Measurements from ENCODE around the gene MBNL3. TPM values are rescaled to one million over a fixed set of nuclear protein-coding genes. Genes with fewer than 3 reads are reported as not detected.

Gene MBNL3
- total RNA-seq, 2 experiments from 2014 or later: 30.0 TPM

GRCh38 chrX:132493095-132493494, 4.3 kb upstream of the MBNL3 start:
- H3K4me1 Mint-ChIP-seq (ENCODE audit: low read depth): peaks cover 18% of the 10 kb centered on the region
- ATAC-seq (no peak), DNase-seq (no peak)
- no peak overlapping the region for H3K27ac Mint-ChIP-seq
- no peaks in the 10 kb centered on the region for H3K27me3 Mint-ChIP-seq (ENCODE audit: low read depth)
- H3K36me3 Mint-ChIP-seq (ENCODE audit: low read depth): peaks cover 2% of the 10 kb centered on the region
- H3K4me3 Mint-ChIP-seq: no peak overlapping the region
- POLR2A ChIA-PET: no interaction called here
- CTCF ChIA-PET: no interaction called here
- H3K9me3 Mint-ChIP-seq (ENCODE audit: insufficient read depth): no peaks in the 10 kb centered on the region

DNA sequence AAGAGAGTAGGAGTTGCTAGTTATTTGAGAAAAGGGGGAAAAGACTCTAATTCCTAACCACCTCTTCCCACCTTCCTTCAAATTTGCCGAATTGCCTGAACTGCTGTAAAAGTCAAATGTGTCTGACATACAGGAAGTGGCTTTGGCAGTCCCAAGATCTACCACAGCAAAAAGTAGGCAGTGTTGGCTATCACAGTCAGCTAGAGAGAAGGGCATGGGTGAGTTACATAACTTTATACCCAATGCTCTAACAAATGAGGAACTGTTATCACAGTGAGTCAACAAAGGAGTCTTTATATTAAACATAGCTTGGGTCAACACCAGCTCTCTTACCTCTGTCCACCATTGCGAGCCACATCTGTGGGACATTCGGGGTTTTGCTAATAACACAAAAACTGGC, 2.4 kb upstream of the MBNL3 start:
- DNase-seq: peak; percentile 36
- CTCF ChIA-PET: interaction anchor here (0.6 to 2.2 kb wide), 4 partner anchors 11 to 198 kb away, joined by 3 to 14 read pairs (median 8); no protein-coding TSS in a partner anchor
- H3K27me3 Mint-ChIP-seq (ENCODE audit: low read depth): no peaks in the 10 kb centered on the region
- peak overlapping the region; percentile 18 for H3K27ac Mint-ChIP-seq
- peak overlapping the region; percentile 90 for H3K4me3 Mint-ChIP-seq
- peaks cover 32% of the 10 kb centered on the region for H3K4me1 Mint-ChIP-seq (ENCODE audit: low read depth)
- POLR2A ChIA-PET: interaction anchor here (1.6 kb wide), 1 partner anchor 10 kb away, joined by 8 read pairs; no protein-coding TSS in a partner anchor
- no peaks in the 10 kb centered on the region for H3K9me3 Mint-ChIP-seq (ENCODE audit: insufficient read depth)
- peaks cover 2% of the 10 kb centered on the region for H3K36me3 Mint-ChIP-seq (ENCODE audit: low read depth)
- ATAC-seq: no peak

DNA sequence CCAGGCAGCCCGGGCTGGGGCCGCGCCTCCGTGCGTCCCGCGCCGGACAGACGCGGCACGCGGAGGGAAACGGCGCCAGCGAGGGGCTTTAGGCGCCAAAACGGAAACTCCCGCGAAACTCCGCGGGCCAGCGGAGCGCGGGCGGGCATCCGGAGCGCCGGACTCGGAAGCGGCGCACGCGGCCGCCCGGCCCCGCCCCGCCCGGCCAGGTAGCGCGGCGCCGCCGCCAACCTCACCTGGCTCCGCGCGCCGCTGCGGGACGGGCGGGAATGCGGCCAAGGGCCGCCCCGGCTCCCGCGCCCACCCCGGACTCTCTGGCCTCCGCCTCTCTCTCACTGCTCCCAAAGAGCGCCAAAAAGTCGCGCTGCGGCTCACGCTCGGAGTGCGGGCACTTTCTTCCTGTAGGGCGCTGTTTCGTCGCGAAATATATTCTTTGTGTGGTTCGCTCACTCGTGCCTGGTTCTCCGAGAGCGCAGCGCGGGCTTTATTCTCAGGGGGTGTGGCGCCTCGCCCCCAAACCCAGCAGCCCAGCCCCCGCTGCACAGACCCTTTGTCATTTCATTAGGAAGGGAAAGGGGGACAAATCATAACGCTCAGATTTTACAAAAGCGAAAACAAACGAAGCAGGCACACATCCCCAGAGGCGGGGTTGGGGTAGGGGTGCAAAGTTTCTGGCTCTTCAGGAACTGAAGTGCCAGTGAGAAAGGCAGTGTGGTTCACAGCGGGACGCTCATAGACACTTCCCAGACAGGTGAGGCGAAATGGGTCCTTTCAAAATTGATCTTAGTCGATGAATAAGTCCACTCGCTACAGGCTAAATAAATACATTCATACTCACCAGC, 961 bp upstream of the MBNL3 start:
- ATAC-seq (peak; percentile 51), DNase-seq (peak; percentile 61)
- no peaks in the 10 kb centered on the region for H3K27me3 Mint-ChIP-seq (ENCODE audit: low read depth)
- ChIA-PET POLR2A (interaction anchor here (0.6 to 2.0 kb wide), 3 partner anchors 8 to 13 kb away, joined by 3 to 11 read pairs (median 8); no protein-coding TSS in a partner anchor), CTCF (interaction anchor here (2.0 to 2.2 kb wide), 2 partner anchors 9 to 124 kb away, joined by 13 to 14 read pairs; no protein-coding TSS in a partner anchor)
- peaks cover 4% of the 10 kb centered on the region for H3K36me3 Mint-ChIP-seq (ENCODE audit: low read depth)
- peak overlapping the region; percentile 97 for H3K27ac Mint-ChIP-seq
- peaks cover 43% of the 10 kb centered on the region for H3K4me1 Mint-ChIP-seq (ENCODE audit: low read depth)
- no peaks in the 10 kb centered on the region for H3K9me3 Mint-ChIP-seq (ENCODE audit: insufficient read depth)
- H3K4me3 Mint-ChIP-seq: peak overlapping the region; percentile 96

DNA sequence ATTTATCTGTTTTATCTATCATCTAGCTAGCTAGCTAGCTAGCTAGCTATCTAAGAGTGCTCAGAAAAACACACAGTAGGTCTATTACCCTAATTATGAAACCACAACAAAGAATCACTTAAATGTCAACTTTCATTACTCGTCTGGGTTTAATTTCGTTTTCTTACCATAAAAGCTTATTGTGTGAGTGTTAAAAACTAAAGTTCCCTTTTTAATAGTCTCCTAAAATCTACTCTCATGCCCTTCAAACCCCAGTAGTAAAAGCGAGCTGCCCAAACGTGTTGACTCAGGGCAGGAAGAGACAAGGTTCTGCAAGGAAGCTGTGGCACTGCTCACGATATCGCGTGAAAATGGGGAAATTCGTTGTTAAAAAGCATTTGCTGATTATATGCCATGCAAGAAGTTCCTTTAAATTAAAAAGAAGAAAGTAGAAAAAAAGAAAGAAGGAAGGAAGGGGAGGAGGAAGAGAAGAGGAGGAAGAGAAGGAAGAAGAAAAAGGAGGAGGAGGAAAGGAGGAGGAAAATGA, 595 bp downstream of the MBNL3 start:
- H3K4me3 Mint-ChIP-seq: peak overlapping the region; percentile 96
- H3K27ac Mint-ChIP-seq: peak overlapping the region; percentile 97
- CTCF ChIA-PET: interaction anchor here (1.0 kb wide), 1 partner anchor 195 kb away, joined by 3 read pairs; no protein-coding TSS in a partner anchor
- no peaks in the 10 kb centered on the region for H3K9me3 Mint-ChIP-seq (ENCODE audit: insufficient read depth)
- DNase-seq (peak; percentile 36), ATAC-seq (peak; percentile 37)
- H3K27me3 Mint-ChIP-seq (ENCODE audit: low read depth): no peaks in the 10 kb centered on the region
- POLR2A ChIA-PET: interaction anchor here (1.0 to 2.0 kb wide), 2 partner anchors 8 to 269 kb away, joined by 3 to 11 read pairs; partner anchors contain the start of gene RAP2C
- H3K36me3 Mint-ChIP-seq (ENCODE audit: low read depth): peaks cover 4% of the 10 kb centered on the region
- H3K4me1 Mint-ChIP-seq (ENCODE audit: low read depth): peaks cover 54% of the 10 kb centered on the region

DNA sequence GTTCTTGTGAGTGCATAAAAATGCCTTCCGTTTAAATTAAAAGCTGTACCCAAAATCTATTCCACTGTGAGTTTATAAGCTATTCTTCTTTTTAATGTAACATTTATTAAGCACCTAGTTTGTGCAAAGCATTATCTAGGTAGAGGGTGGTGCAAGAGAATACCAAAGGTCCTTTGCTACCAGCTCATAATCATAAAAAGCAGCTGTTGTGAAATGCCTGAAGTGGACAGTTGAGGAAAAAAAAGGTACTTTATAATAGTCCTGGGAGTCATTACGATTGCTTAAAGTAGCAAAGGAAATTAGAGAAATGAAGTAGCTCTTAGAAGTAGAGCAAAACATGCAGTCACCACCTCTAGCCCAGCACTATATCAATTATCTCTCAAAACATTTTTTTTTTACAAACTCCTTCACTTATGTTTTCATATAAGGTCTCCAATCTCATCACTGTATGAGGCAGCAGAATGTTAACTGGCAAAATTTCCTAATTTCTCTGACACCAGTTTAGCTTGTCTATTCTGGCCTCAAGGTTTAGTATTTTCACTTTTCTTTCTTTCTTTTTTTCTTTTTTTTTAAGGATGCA, 2.1 kb downstream of the MBNL3 start:
- ChIA-PET POLR2A (interaction anchor here (0.7 kb wide), 1 partner anchor 164 kb away, joined by 6 read pairs; no protein-coding TSS in a partner anchor), CTCF (interaction anchor here (1.0 to 2.1 kb wide), 3 partner anchors 10 to 298 kb away, joined by 3 to 6 read pairs (median 3); no protein-coding TSS in a partner anchor)
- H3K27ac Mint-ChIP-seq: peak overlapping the region; percentile 43
- peaks cover 4% of the 10 kb centered on the region for H3K36me3 Mint-ChIP-seq (ENCODE audit: low read depth)
- ATAC-seq (no peak), DNase-seq (no peak)
- no peaks in the 10 kb centered on the region for H3K9me3 Mint-ChIP-seq (ENCODE audit: insufficient read depth)
- peaks cover 60% of the 10 kb centered on the region for H3K4me1 Mint-ChIP-seq (ENCODE audit: low read depth)
- H3K27me3 Mint-ChIP-seq (ENCODE audit: low read depth): no peaks in the 10 kb centered on the region
- peak overlapping the region; percentile 96 for H3K4me3 Mint-ChIP-seq

DNA sequence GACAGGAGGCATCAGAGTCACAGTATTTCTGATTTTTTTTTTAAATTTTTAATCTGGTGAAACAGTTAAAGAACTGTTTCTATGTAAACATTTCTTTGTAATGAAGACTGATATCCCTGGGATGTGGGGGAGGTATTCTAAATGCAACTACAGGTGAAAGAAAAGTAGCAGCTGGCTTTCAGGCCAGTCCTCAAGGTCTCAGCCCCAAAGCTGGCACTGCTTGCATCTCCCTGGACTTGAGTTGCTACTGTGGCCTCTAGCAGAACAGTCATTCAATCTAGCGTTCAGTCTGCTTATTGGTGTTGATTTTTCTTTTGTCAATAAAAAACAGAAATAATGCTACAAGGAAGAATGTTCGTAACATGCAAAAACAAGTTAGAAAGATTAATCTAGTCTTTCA, 4.9 kb downstream of the MBNL3 start:
- Mint-ChIP-seq H3K27me3 (ENCODE audit: low read depth) (no peaks in the 10 kb centered on the region), H3K4me3 (no peak overlapping the region), H3K27ac (no peak overlapping the region), H3K4me1 (ENCODE audit: low read depth) (peaks cover 63% of the 10 kb centered on the region), H3K36me3 (ENCODE audit: low read depth) (peaks cover 4% of the 10 kb centered on the region), H3K9me3 (ENCODE audit: insufficient read depth) (no peaks in the 10 kb centered on the region)
- DNase-seq (no peak), ATAC-seq (no peak)
- ChIA-PET CTCF (interaction anchor here (1.0 kb wide), 1 partner anchor 392 kb away, joined by 4 read pairs; no protein-coding TSS in a partner anchor), POLR2A (interaction anchor here (0.7 kb wide), 1 partner anchor 653 kb away, joined by 3 read pairs; no protein-coding TSS in a partner anchor)

DNA sequence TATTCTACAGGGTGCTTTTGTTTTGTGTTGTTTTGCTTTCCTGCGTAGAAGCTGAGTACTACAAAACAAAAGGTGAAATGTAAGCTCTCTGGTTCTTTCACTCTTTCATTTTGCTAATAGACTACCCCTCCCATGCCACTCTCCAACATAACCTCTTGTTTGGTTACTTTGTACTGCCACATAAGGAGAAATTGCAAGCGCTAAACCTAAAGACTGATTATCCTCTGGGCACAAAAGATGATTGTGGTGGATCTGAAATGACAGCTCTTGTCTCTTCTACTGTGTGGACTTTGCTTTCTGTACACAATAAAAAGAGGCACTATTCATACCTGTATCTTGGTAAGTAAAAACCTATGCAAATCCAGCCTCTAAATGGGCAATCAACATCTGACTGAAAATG, 5.3 kb downstream of the MBNL3 start:
- ChIA-PET CTCF (interaction anchor here (1.0 kb wide), 1 partner anchor 391 kb away, joined by 4 read pairs; no protein-coding TSS in a partner anchor), POLR2A (interaction anchor here (0.7 kb wide), 1 partner anchor 653 kb away, joined by 3 read pairs; no protein-coding TSS in a partner anchor)
- H3K4me1 Mint-ChIP-seq (ENCODE audit: low read depth): peaks cover 63% of the 10 kb centered on the region
- H3K27ac Mint-ChIP-seq: no peak overlapping the region
- H3K9me3 Mint-ChIP-seq (ENCODE audit: insufficient read depth): no peaks in the 10 kb centered on the region
- no peak for ATAC-seq
- no peaks in the 10 kb centered on the region for H3K27me3 Mint-ChIP-seq (ENCODE audit: low read depth)
- H3K36me3 Mint-ChIP-seq (ENCODE audit: low read depth): peaks cover 4% of the 10 kb centered on the region
- H3K4me3 Mint-ChIP-seq: no peak overlapping the region
- no peak for DNase-seq

DNA sequence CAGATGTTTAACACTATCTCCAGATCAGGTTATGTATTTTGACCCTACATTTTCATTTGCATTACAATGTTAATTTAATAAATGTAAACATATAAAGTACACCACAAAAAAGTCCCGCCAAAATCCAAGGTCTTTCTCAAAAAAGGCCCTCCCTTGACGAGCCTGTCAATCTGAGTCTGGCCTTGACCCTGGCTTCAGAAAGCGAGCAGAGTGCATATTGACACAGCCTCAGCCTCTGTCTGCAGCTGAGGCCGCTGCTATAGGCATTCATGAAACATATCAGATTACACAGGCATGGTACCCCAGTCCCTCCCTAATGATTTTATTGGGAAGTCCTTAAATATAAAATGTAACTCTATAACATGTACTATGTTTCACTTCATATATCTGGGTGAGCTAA, 6.2 kb downstream of the MBNL3 start:
- CTCF ChIA-PET: no interaction called here
- Mint-ChIP-seq H3K27me3 (ENCODE audit: low read depth) (no peaks in the 10 kb centered on the region), H3K4me1 (ENCODE audit: low read depth) (peaks cover 59% of the 10 kb centered on the region), H3K9me3 (ENCODE audit: insufficient read depth) (no peaks in the 10 kb centered on the region), H3K27ac (no peak overlapping the region), H3K4me3 (no peak overlapping the region), H3K36me3 (ENCODE audit: low read depth) (peaks cover 2% of the 10 kb centered on the region)
- DNase-seq: no peak
- POLR2A ChIA-PET: no interaction called here
- no peak for ATAC-seq

DNA sequence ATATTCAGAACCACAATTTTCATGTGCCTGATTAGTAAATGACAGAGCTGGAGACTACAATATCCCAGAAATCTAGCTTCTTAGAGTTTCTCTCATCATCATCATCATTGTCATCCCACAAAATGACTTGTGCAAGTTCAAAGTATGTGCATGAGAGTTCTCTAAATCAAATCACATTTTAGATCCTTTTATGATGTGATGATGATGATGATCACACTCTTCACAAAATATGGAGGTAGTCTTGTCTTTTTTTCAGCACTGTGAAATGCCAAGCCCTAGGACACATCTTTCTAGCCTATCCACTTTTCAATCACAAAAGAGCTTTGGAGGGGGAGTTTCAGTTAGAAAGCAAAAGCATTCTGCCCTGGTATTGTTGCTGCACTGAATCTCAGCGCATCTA, 7.4 kb downstream of the MBNL3 start:
- H3K27ac Mint-ChIP-seq: peak overlapping the region; percentile 97
- peaks cover 49% of the 10 kb centered on the region for H3K4me1 Mint-ChIP-seq (ENCODE audit: low read depth)
- H3K27me3 Mint-ChIP-seq (ENCODE audit: low read depth): no peaks in the 10 kb centered on the region
- POLR2A ChIA-PET: interaction anchor here (0.6 to 2.7 kb wide), 4 partner anchors 7 to 457 kb away, joined by 3 to 11 read pairs (median 6); partner anchors contain the start of gene MBNL3
- DNase-seq (no peak), ATAC-seq (no peak)
- H3K9me3 Mint-ChIP-seq (ENCODE audit: insufficient read depth): no peaks in the 10 kb centered on the region
- CTCF ChIA-PET: interaction anchor here (1.9 kb wide), 1 partner anchor 10 kb away, joined by 14 read pairs; no protein-coding TSS in a partner anchor
- H3K4me3 Mint-ChIP-seq: peak overlapping the region; percentile 76
- peaks cover 2% of the 10 kb centered on the region for H3K36me3 Mint-ChIP-seq (ENCODE audit: low read depth)

DNA sequence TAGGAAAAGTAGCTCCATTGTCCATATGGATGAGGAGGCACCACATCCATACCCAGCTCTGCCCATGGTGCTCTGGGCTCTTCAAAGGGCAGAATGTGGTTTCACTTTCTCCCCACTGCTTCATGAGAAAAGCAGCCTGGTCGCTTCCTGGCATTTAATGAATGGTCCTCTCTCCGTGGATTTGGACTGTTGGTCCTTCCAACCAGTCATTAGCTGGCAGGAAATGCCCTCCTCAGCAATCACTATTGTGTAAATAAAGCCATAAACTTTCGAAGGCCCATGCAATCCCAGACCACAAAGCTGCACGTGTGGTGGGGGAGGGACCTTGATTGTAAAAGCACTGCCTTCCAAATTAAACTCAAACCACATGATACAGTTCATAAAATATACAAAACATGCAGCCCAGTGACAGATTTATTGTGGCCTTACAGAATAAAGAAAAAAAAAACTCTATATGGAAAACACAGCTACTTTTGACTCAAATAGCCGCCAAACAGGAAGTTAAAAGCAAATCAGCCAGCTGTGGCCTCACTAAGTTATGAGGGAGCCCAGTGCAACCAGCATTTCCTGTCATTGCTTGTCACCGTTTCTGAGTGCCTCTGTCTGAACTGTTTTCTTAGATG, 8.1 kb downstream of the MBNL3 start:
- ChIA-PET CTCF (interaction anchor here (0.8 to 1.9 kb wide), 4 partner anchors 10 to 262 kb away, joined by 3 to 14 read pairs (median 3); partner anchors contain the start of gene RAP2C), POLR2A (interaction anchor here (0.6 to 2.7 kb wide), 4 partner anchors 8 to 457 kb away, joined by 3 to 11 read pairs (median 6); partner anchors contain the start of gene MBNL3)
- peak overlapping the region; percentile 76 for H3K4me3 Mint-ChIP-seq
- H3K36me3 Mint-ChIP-seq (ENCODE audit: low read depth): peaks cover 2% of the 10 kb centered on the region
- peaks cover 46% of the 10 kb centered on the region for H3K4me1 Mint-ChIP-seq (ENCODE audit: low read depth)
- peak overlapping the region; percentile 97 for H3K27ac Mint-ChIP-seq
- DNase-seq (peak; percentile 65), ATAC-seq (peak; percentile 89)
- H3K9me3 Mint-ChIP-seq (ENCODE audit: insufficient read depth): no peaks in the 10 kb centered on the region
- H3K27me3 Mint-ChIP-seq (ENCODE audit: low read depth): no peaks in the 10 kb centered on the region

Data from activated CD8-positive, alpha-beta T cell treated with anti-CD3 and anti-CD28 coated beads, Interleukin-2, amount 10 ng/mL, durations not matched to agents 7 days and 5 days (primary cell).